GM23338 (cell line): ENCODE results near the gene NR4A2. TPM values are rescaled to one million over a fixed set of nuclear protein-coding genes. Genes with fewer than 3 reads are reported as not detected.

Experiments used
- ATAC-seq: fragments of 200-7000 bp; cut with Tn5 transposase; 3 replicates; pipeline ENCODE4 v1.9.1; 2020
- DNase-seq: peaks from one replicate; pipeline ENCODE4 v3.0.0-alpha.2; 2015; ENCODE audit warnings: low spot score
- H2AFZ ChIP-seq: fragments of 200-600 bp; sonication (generic); 2 replicates; pipeline ENCODE4 v1.8.0; 2016; ENCODE audit warnings: antibody characterized with exemption, mild to moderate bottlenecking, moderate library complexity
- H3F3A ChIP-seq: fragments of 200-600 bp; sonication (generic); replicated peaks from 2 replicates; pipeline ENCODE4 v1.8.0; 2017; ENCODE audit warnings: antibody characterized with exemption, mixed run types, low read depth
- H3K27ac ChIP-seq: fragments of 200-600 bp; sonication (generic); 2 replicates; pipeline ENCODE4 v1.6.1; 2016; ENCODE audit warnings: low read depth
- H3K27me3 ChIP-seq: fragments of 200-600 bp; sonication (generic); 2 replicates; pipeline ENCODE4 v1.8.0; 2016; ENCODE audit warnings: mild to moderate bottlenecking, mixed run types, moderate library complexity; ENCODE audit not compliant: insufficient read depth
- H3K36me3 ChIP-seq: fragments of 200-600 bp; sonication (generic); 2 replicates; pipeline ENCODE4 v1.8.0; 2016; ENCODE audit warnings: mild to moderate bottlenecking; ENCODE audit not compliant: insufficient read depth
- H3K4me1 ChIP-seq: fragments of 200-600 bp; sonication (generic); 2 replicates; pipeline ENCODE4 v1.8.0; 2016; ENCODE audit warnings: mild to moderate bottlenecking, moderate library complexity; ENCODE audit not compliant: insufficient read depth
- H3K4me2 ChIP-seq: fragments of 200-600 bp; sonication (generic); 2 replicates; pipeline ENCODE4 v1.7.1; 2017; ENCODE audit warnings: mixed run types
- H3K4me3 ChIP-seq: fragments of 200-600 bp; sonication (generic); 2 replicates; pipeline ENCODE4 v1.6.1; 2016; ENCODE audit warnings: mixed run types
- H3K79me2 ChIP-seq: fragments of 200-600 bp; sonication (generic); replicated peaks from 2 replicates; pipeline ENCODE4 v1.8.0; 2017; ENCODE audit warnings: mild to moderate bottlenecking; ENCODE audit not compliant: insufficient read depth
- H3K9me2 ChIP-seq: fragments of 200-600 bp; sonication (generic); 2 replicates; pipeline ENCODE4 v1.8.0; 2017; ENCODE audit not compliant: insufficient read depth
- H4K20me1 ChIP-seq: fragments of 200-600 bp; sonication (generic); replicated peaks from 2 replicates; pipeline ENCODE4 v1.8.0; 2017; ENCODE audit warnings: mild to moderate bottlenecking; ENCODE audit not compliant: insufficient read depth
- H3K27ac Mint-ChIP-seq: 2 replicates; pipeline ENCODE4 v1.8.0; 2020; ENCODE audit warnings: inconsistent platforms, mild to moderate bottlenecking, moderate library complexity, mixed read lengths
- H3K27me3 Mint-ChIP-seq: 3 replicates; pipeline ENCODE4 v1.8.0; 2022; ENCODE audit warnings: low read depth, mild to moderate bottlenecking, moderate library complexity, mixed read lengths, inconsistent platforms; ENCODE audit not compliant: insufficient read depth, poor library complexity
- H3K36me3 Mint-ChIP-seq: 3 replicates; pipeline ENCODE4 v1.8.0; 2021; ENCODE audit warnings: low read depth, mild to moderate bottlenecking, inconsistent platforms, moderate library complexity, mixed read lengths
- H3K4me1 Mint-ChIP-seq: 3 replicates; pipeline ENCODE4 v1.8.0; 2020; ENCODE audit warnings: mild to moderate bottlenecking, inconsistent platforms, mixed read lengths
- H3K4me3 Mint-ChIP-seq: 3 replicates; pipeline ENCODE4 v1.8.0; 2021; ENCODE audit warnings: moderate library complexity, mild to moderate bottlenecking, inconsistent platforms, mixed read lengths
- H3K9me3 Mint-ChIP-seq: 3 replicates; pipeline ENCODE4 v1.8.0; 2020; ENCODE audit warnings: moderate library complexity, mild to moderate bottlenecking, inconsistent platforms, mixed read lengths
- EZH2 ChIP-seq: fragments of 200-600 bp; sonication (generic); IDR thresholded peaks from one replicate; pipeline ENCODE4 v1.8.0; 2017; ENCODE audit warnings: antibody characterized with exemption, mild to moderate bottlenecking, low read depth; ENCODE audit not compliant: unreplicated experiment
- EZH2phosphoT487 ChIP-seq: fragments of 200-600 bp; sonication (generic); IDR thresholded peaks from one replicate; pipeline ENCODE4 v1.8.1; 2018; ENCODE audit warnings: antibody characterized with exemption; ENCODE audit not compliant: unreplicated experiment
- NANOG ChIP-seq: IDR thresholded peaks from 2 replicates; pipeline ENCODE4 v1.6.1; 2016; ENCODE audit warnings: antibody characterized with exemption, borderline replicate concordance
- POLR2AphosphoS5 ChIP-seq: IDR thresholded peaks from 2 replicates; pipeline ENCODE4 v1.6.1; 2016; ENCODE audit warnings: antibody characterized with exemption, low read depth
- ZNF114 ChIP-seq: fragments of 250-450 bp; sonication (Bioruptor Pico); IDR thresholded peaks from 2 replicates; pipeline ENCODE4 v1.5.0; 2020; ENCODE audit warnings: mild to moderate bottlenecking, moderate library complexity
- ZNF331 ChIP-seq: fragments of 250-450 bp; sonication (Bioruptor Pico); IDR thresholded peaks from 2 replicates; pipeline ENCODE4 v1.5.0; 2020; ENCODE audit warnings: low read depth, mild to moderate bottlenecking, moderate library complexity
- polyA plus RNA-seq: library from polyadenylated mRNA; unstranded; fragments of >200 nt; fragmentation: Nextera tagmentation; extraction: Ambion mirVana; gene quantifications from 2 replicates; pipeline ENCODE4 v1.2.1, GENCODE V29; 2016
- total RNA-seq: library from RNA; depleted of rRNA; stranded (reverse); fragments of >200 nt; shearing (Covaris generic); gene quantifications from 2 replicates; pipeline ENCODE4 v1.2.3, GENCODE V29; 2014
- TF ChIP-seq, protein P1 (sequence below): fragments of 250-450 bp; sonication (Bioruptor Pico); IDR thresholded peaks from 2 replicates; pipeline ENCODE4 v1.5.0; 2020; ENCODE audit warnings: mild to moderate bottlenecking, moderate library complexity

Gene NR4A2
- total and polyA plus RNA-seq, 2 experiments from 2014 or later, result 0.49 to 0.71 TPM

DNA sequence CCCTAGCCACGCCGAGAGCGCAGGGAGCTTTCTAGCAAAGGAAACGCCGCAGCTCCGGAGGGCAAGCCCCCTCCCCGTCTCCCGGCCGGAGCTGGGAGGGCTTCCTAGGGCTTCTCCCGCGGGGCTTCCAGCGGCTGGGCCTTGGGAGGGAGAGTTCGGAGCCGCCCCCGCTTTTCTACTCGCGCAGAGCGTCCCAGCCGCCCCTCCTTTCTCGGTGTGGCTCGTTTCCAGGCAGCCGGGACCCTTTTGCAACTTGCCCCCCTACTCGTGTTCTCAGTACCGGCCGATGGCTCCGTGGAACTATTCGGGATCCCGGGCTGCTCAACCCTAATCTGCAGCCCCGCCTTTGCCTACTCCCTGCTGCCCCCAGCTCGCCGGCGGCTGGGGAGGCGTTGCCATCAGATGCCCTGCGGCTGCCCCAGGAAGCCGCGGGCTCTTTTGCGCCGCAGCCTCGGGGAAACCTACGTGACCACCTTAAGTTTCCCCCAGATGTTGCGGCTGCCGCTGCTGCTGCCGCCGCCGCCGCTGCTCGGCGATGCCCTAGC, 1.5 kb upstream of the NR4A2 start (continued):
- no peak for TF ChIP-seq ZNF114 (CRISPR knock-in tag)
- TF ChIP-seq, protein P1, sequence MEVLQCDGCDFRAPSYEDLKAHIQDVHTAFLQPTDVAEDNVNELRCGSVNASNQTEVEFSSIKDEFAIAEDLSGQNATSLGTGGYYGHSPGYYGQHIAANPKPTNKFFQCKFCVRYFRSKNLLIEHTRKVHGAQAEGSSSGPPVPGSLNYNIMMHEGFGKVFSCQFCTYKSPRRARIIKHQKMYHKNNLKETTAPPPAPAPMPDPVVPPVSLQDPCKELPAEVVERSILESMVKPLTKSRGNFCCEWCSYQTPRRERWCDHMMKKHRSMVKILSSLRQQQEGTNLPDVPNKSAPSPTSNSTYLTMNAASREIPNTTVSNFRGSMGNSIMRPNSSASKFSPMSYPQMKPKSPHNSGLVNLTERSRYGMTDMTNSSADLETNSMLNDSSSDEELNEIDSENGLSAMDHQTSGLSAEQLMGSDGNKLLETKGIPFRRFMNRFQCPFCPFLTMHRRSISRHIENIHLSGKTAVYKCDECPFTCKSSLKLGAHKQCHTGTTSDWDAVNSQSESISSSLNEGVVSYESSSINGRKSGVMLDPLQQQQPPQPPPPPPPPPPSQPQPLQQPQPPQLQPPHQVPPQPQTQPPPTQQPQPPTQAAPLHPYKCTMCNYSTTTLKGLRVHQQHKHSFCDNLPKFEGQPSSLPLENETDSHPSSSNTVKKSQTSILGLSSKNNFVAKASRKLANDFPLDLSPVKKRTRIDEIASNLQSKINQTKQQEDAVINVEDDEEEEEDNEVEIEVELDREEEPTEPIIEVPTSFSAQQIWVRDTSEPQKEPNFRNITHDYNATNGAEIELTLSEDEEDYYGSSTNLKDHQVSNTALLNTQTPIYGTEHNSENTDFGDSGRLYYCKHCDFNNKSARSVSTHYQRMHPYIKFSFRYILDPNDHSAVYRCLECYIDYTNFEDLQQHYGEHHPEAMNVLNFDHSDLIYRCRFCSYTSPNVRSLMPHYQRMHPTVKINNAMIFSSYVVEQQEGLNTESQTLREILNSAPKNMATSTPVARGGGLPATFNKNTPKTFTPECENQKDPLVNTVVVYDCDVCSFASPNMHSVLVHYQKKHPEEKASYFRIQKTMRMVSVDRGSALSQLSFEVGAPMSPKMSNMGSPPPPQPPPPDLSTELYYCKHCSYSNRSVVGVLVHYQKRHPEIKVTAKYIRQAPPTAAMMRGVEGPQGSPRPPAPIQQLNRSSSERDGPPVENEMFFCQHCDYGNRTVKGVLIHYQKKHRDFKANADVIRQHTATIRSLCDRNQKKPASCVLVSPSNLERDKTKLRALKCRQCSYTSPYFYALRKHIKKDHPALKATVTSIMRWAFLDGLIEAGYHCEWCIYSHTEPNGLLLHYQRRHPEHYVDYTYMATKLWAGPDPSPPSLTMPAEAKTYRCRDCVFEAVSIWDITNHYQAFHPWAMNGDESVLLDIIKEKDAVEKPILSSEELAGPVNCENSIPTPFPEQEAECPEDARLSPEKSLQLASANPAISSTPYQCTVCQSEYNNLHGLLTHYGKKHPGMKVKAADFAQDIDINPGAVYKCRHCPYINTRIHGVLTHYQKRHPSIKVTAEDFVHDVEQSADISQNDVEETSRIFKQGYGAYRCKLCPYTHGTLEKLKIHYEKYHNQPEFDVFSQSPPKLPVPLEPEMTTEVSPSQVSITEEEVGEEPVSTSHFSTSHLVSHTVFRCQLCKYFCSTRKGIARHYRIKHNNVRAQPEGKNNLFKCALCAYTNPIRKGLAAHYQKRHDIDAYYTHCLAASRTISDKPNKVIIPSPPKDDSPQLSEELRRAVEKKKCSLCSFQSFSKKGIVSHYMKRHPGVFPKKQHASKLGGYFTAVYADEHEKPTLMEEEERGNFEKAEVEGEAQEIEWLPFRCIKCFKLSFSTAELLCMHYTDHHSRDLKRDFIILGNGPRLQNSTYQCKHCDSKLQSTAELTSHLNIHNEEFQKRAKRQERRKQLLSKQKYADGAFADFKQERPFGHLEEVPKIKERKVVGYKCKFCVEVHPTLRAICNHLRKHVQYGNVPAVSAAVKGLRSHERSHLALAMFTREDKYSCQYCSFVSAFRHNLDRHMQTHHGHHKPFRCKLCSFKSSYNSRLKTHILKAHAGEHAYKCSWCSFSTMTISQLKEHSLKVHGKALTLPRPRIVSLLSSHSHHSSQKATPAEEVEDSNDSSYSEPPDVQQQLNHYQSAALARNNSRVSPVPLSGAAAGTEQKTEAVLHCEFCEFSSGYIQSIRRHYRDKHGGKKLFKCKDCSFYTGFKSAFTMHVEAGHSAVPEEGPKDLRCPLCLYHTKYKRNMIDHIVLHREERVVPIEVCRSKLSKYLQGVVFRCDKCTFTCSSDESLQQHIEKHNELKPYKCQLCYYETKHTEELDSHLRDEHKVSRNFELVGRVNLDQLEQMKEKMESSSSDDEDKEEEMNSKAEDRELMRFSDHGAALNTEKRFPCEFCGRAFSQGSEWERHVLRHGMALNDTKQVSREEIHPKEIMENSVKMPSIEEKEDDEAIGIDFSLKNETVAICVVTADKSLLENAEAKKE (CRISPR knock-in tag), result no peak
- TF ChIP-seq NANOG, result no peak

DNA sequence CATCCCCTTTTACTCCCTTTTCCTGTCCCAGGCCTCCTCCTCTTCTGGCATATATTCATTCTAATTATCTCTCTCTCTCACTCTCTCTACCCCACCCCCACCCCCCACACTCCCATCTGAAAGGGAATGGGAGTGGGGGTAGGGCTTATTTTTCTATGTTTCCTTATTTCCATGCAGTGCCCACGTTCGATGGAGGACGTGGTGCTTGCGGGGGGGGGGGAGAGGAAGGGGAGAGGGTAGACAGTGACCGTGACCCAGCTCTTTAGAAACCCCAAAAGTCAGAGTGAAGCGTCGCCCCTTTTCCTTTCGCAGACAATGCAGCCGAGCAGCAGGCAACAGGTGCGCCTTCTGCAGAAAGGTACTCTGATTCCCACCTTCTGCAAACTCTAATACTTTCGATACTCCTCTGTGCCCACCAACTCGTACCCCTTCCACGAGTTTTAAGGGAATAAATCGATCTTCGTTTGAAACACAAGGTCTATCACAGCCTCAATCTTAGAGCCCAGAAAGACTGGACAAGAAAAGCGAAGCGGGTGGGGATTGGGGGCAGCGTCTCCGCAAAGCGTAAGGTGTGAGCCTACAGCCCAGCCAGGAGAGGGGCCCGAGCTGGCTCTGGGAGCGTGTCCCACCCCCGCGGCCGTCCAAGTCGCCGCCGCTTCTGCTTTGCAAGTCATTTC, 891 bp upstream of the NR4A2 start:
- no peaks in the 10 kb centered on the region for H3K9me2 ChIP-seq
- no peaks in the 10 kb centered on the region for H3K79me2 ChIP-seq
- H3K36me3 Mint-ChIP-seq, result peaks cover 4% of the 10 kb centered on the region; the same call in 1 of the 3 replicates
- peaks cover 46% of the 10 kb centered on the region for H3K4me1 ChIP-seq
- H3K27ac ChIP-seq, result no peak overlapping the region
- H3K4me3 ChIP-seq, result peak overlapping the region; percentile 83
- peak overlapping the region; percentile 98 for H3K4me2 ChIP-seq
- H3K27ac Mint-ChIP-seq, result peak overlapping the region; percentile 98
- peaks cover 10% of the 10 kb centered on the region; the same call in 1 of the 2 replicates for H4K20me1 ChIP-seq
- no peak for DNase-seq
- peak overlapping the region; percentile 60 for H2AFZ ChIP-seq
- H3K4me1 Mint-ChIP-seq, result peaks cover 39% of the 10 kb centered on the region
- H3F3A ChIP-seq, result peaks cover 5% of the 10 kb centered on the region; the same call in 1 of the 2 replicates
- H3K36me3 ChIP-seq, result no peaks in the 10 kb centered on the region
- H3K4me3 Mint-ChIP-seq, result peak overlapping the region; percentile 93
- no peaks in the 10 kb centered on the region; the same call in 2 of the 3 replicates for H3K9me3 Mint-ChIP-seq
- peak; percentile 14 for ATAC-seq
- H3K27me3 Mint-ChIP-seq, result peaks cover 53% of the 10 kb centered on the region
- H3K27me3 ChIP-seq, result peaks cover 66% of the 10 kb centered on the region
- TF ChIP-seq ZNF331 (no peak), EZH2 (no peak), ZNF114 (CRISPR knock-in tag) (no peak), EZH2phosphoT487 (no peak), POLR2AphosphoS5 (no peak)
